ENCODE results near the gene DPM2.

DPM2 gene

GRCh38 chr9:127927988-127928675 lies 9.5 kb downstream of the DPM2 start:
- ChIA-PET CTCF (interaction anchor here (0.7 to 1.3 kb wide), 2 partner anchors 58 to 167 kb away, joined by 4 read pairs; no protein-coding TSS in a partner anchor), POLR2A (ENCODE audit: low non-redundant PET) (no interaction called here)
- peak overlapping the region; percentile 64 for H3K27ac ChIP-seq
- TF ChIP-seq, protein P1, sequence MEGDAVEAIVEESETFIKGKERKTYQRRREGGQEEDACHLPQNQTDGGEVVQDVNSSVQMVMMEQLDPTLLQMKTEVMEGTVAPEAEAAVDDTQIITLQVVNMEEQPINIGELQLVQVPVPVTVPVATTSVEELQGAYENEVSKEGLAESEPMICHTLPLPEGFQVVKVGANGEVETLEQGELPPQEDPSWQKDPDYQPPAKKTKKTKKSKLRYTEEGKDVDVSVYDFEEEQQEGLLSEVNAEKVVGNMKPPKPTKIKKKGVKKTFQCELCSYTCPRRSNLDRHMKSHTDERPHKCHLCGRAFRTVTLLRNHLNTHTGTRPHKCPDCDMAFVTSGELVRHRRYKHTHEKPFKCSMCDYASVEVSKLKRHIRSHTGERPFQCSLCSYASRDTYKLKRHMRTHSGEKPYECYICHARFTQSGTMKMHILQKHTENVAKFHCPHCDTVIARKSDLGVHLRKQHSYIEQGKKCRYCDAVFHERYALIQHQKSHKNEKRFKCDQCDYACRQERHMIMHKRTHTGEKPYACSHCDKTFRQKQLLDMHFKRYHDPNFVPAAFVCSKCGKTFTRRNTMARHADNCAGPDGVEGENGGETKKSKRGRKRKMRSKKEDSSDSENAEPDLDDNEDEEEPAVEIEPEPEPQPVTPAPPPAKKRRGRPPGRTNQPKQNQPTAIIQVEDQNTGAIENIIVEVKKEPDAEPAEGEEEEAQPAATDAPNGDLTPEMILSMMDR (conservative IDR thresholded peaks at IDR 0.05; ENCODE audit: low read depth): no peak
- no peak for DNase-seq (ENCODE audit: low spot score)

- ChIA-PET POLR2A (ENCODE audit: low non-redundant PET) (no interaction called here), CTCF (interaction anchor here (1.0 kb wide), 1 partner anchor 58 kb away, joined by 3 read pairs; no protein-coding TSS in a partner anchor)
- TF ChIP-seq, protein P1 (conservative IDR thresholded peaks at IDR 0.05; ENCODE audit: low read depth): no peak
- H3K27ac ChIP-seq: peak overlapping the region; percentile 64
- peak; percentile 98 for DNase-seq (ENCODE audit: low spot score)
Measured at GRCh38 chr9:127927201-127927987, 10.3 kb downstream of the DPM2 start.

- ChIA-PET POLR2A (ENCODE audit: low non-redundant PET) (no interaction called here), CTCF (interaction anchor here (1.0 kb wide), 1 partner anchor 57 kb away, joined by 3 read pairs; no protein-coding TSS in a partner anchor)
- TF ChIP-seq, protein P1 (conservative IDR thresholded peaks at IDR 0.05; ENCODE audit: low read depth): no peak
- H3K27ac ChIP-seq: peak overlapping the region; percentile 64
- DNase-seq (ENCODE audit: low spot score): no peak
Measured at GRCh38 chr9:127926906-127927200, 10.8 kb downstream of the DPM2 start.

DNA sequence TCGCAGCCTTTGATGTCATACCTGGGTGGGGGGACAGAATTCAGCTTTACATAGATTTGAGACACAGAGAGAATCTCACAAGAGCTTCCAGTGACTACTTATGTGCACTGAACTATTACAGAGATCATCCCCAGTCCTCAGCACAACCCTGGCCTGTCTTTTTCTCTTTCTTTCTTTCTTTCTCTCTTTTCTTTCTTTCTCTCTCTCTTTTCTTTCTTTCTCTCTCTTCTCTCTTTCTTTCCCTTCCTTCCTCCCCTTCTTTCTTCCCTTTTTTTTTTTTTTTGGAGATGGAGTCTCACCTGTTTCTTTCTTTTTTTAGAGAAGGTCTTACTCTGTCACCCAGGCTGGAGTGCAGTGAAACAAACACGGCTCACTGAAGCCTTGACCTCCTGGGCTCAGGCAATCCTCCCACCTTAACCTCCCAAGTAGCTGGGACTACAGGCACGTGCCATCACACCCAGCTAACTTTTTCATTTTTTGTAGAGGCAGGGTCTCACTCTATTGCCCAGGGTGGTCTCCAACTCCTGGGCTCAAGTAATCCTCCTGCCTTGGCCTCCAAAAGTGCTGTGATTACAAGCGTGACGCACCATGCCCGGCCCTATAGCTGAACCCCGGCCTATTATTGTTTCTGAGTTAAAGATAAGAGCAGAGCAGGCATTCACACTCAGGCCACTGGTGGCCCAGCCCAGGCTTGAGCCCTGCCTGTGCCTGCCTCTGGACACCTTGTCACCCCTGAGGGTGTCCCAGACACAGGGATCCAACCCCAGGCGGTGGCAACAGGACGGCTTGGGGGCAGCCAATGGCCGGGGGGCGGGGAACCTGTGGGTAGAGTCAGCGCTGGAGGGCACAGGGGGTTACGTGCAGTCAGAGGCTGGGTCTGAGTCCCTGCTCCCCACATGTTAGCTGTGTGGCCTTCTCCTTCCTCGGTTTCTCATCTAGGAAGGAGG lies 11.4 kb downstream of the DPM2 start:
- DNase-seq (ENCODE audit: low spot score): no peak
- POLR2A ChIA-PET (ENCODE audit: low non-redundant PET): no interaction called here
- TF ChIP-seq, protein P1 (conservative IDR thresholded peaks at IDR 0.05; ENCODE audit: low read depth): no peak
- peak overlapping the region; percentile 71 for H3K27ac ChIP-seq
- CTCF ChIA-PET: interaction anchor here (0.6 to 1.0 kb wide), 4 partner anchors 16 to 343 kb away, joined by 3 to 7 read pairs (median 3); no protein-coding TSS in a partner anchor

DNA sequence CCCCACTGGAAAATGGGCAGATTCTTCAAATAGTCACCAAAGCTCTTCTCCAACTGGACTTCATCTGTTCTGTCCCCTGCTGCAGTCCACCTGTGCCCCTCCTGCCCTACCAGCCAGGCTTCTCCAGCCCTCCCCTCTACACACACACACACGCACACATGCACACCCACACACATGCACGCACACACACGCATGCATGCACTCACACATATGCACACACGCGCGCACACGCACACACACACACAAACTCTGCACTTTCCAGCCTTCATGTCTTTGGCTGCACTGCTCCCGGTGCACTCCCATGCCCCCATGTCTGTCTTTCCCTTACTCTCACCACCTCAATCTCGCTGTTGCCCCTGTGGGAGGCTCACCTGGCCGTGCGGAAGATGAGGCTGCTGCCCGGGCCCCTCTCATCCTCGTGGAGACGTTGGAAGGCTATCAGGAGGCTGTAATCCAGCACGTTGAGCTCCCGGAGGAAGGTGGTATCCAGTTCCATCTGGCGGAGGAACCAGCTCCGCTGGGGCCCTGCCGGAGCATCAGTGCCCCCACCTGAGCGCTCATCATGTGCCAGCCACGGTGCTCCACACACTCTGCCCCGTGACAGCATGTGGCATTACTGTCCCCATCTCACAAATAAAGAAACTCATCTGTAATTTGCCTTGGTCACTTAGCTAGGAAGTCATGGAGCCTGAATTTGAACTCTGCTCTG lies 12.8 kb downstream of the DPM2 start:
- CTCF ChIA-PET: interaction anchor here (0.5 to 1.0 kb wide), 3 partner anchors 18 to 1772 kb away, joined by 3 to 4 read pairs (median 3); partner anchors contain the start of gene CDK9
- POLR2A ChIA-PET (ENCODE audit: low non-redundant PET): no interaction called here
- TF ChIP-seq, protein P1 (conservative IDR thresholded peaks at IDR 0.05; ENCODE audit: low read depth): no peak

More for the DNA sequence above, 12.8 kb downstream of the DPM2 start:
- no peak for DNase-seq (ENCODE audit: low spot score)
- H3K27ac ChIP-seq: peak overlapping the region; percentile 71
